ENCODE measurements around the gene TUBGCP2.

The TUBGCP2 gene

DNA sequence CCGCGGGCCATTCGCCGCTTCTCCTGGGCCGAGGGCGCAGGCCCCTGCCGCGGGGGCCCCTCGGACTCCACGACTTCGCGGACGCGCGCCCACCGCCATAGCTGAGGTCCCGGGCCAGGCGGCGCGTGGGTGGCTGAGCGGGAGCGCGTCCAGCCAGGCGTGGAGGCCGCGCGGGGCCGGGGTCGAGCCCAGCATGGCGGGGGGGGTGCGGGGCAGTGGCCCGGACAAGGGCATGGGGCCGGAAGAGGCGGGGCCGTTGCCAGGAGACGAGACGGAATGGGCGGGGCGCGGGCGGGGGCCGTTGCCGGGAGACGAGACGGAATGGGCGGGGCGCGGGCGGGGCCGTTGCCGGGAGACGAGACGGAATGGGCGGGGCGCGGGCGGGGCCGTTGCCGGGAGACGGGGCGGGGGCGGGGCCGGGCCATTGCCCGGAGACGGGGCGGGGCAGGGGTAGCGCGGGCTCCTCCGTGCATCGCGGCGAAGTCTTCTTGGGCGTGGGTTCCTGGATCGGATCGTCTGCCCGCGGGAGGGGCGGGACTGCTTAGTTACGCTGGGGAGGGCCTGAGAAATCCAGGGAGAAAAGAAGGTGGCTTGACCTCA is 46.8 kb downstream of the TUBGCP2 start:
- peak; percentile 80 for DNase-seq

GRCh38 chr10:133260895-133261725 is 47.6 kb downstream of the TUBGCP2 start:
- DNase-seq, result peak; percentile 54

GRCh38 chr10:133259602-133259989 is 49.1 kb downstream of the TUBGCP2 start:
- no peak for DNase-seq

DNA sequence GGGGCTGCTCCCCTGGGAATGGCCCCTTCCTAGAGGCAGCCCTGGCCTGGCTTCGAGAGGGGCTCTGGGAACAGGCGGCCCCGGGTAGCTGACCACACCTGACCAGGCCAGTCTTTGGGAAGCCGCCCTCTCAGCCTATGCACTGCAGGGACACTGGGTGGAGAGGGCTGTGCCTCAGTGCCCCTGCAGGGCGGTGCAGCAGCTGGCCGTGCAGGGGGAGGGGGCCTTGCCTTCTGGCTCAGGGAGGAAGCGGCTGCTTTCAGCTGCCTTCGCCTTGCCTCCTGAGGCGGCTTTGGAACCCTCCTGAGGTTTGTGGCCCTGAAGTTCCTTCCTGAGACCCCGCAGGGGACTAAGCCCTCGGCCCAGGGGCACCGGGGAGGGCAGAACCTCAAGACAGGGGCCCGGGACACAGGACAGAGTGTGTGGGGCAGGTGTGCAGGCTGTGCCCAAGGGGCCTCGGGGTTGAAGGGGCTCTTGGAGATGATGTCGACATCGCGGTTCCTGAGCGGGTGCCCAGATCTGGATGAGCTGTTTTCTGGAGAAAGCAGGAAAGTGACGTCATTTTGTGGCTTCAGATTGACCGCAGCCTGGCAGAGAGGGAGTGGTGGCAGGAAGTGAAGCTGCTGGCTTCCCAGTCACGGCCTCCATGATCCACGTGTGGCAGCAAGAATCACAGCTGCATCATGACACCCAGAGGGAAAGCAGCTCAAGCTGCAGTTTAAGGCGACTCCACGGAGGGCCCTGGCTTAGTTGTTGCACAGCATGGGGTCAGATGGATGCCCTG is 49.7 kb downstream of the TUBGCP2 start:
- peak; percentile 67 for DNase-seq

GRCh38 chr10:133258066-133258817 is 50.4 kb downstream of the TUBGCP2 start:
- peak; percentile 22 for DNase-seq

DNA sequence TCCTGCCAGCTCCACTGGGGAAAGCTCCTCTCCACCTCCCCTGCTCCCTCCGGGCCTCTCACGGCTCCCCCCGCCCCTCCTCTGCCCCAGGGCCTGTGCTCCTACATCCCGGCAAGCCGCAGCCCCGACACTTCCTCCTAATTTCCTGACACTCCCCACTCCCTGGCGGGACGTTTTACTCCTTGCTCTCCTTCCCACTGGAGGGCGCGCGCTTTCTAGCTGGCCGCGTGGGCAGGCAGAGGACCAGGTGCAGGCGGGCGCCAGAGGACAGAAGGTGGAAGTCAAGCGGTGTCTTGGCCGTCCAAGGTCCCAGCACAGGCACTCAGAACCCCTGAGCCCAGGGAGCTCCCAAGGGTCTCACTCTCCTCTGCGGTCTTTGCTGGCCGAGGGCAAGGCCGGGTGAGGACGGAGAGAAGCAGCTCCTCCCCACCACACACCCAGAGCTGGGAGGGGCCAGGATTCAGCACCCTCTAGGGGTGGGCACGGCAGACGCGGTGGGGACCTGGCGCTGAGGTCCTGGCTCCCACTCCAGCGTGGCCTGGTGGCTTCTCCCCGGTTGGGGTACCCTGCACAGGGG is 51.1 kb downstream of the TUBGCP2 start:
- DNase-seq, result no peak

DNA sequence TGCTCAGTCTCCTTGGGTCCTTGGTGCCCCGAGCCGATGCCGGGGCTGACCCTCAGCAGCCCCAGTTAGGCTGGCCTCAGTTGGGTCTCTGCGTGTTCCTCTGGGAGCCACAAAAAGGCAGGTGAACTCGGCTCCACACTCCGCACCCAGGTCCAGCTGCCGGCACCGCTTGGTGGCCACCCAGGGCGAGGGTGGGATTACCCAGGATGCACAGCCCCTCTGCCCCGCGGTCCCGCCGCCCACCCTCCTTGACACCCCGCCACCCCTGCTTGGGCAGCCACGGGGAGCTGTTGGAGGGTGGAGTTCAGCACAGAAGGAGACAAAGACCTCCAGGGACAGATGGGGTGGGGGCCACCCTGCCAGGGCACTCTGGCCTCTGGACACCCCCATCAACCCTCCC is 53.3 kb downstream of the TUBGCP2 start:
- no peak for DNase-seq

- DNase-seq, result no peak
Observed at GRCh38 chr10:133254421-133255120, 54.1 kb downstream of the TUBGCP2 start.

DNA sequence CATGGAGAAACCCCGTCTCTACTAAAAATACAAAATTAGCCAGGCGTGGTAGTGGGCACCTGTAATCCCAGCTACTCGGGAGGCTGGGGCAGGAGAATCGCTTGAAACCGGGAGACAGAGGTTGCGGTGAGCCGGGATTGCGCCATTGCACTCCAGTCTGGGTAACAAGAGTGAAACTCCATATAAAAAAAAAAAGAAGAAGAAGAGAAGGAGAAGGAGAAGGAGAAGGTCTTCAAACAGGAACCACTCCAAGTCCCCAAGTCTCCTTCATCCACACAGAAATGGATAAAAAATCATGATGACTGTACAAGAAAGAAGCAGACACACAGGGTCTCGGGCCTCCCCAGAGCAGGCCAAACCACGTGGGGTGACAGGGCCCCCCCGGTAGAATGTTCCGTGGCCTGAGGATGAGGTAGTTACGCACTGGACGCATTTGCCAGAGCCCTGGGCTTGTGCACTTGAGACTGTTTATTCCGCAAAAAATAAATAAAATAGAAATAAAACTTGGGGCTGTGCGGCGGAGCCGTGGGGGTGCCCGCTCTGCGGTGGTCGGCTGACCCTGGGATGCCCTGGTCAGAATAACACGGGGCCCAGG is 55.2 kb downstream of the TUBGCP2 start:
- DNase-seq, result no peak

DNA sequence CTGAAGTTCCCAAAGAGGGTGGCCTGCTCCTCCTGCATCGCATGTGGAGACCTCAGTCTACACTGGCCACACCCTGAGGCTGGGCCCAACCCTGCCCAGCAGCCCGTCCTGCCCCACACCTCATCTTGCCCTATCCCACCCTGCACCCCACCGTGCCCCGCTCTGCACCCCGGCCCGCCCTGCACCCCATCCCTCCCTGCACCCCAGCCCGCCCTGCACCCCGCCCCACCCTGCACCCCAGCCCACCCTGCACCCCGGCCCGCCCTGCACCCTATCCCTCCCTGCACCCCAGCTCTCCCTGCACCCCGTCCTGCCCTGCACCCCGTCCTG is 56.5 kb downstream of the TUBGCP2 start:
- no peak for DNase-seq

DNA sequence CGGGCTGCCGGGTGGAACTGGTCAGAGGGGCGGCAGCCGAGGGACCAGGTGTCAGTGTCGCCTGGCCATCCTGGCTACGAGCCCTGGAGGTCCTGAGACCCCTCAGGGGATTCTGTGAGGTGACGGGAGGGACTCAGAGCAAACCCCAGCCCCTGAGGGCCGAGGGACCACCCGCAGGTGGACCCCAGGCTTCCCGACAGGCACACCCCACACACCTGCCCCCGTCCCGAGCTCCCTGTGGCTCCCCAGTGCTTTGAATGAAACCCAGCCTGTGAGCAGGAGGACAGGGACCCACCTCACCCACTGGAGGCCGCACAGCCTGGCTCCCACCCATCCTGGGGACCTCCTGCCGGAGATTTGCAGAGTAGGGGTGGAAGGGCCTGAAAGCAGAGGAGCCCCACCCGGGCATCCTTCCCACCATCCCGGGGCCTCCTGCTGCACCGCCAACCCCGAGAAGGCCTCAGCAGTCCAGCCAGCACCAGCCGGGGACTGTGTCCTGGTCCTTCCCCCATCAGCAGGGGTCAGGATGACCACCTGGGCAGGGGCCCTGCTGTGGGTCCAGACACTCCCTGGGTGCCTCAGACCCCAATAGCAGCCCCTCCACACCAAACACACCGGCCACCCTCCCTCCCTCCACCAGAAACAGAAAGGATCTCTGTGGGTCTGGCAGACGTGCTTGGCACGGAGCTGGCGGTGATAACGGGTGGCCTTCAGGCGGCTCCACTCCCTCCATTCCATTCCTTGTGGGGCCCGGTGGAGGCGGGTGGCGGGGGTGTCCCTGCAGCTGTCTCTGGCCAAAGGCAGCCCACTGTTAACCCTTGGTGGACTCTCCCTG is 57.1 kb downstream of the TUBGCP2 start:
- no peak for DNase-seq

GRCh38 chr10:133249975-133250754 is 58.5 kb downstream of the TUBGCP2 start:
- no peak for DNase-seq

DNA sequence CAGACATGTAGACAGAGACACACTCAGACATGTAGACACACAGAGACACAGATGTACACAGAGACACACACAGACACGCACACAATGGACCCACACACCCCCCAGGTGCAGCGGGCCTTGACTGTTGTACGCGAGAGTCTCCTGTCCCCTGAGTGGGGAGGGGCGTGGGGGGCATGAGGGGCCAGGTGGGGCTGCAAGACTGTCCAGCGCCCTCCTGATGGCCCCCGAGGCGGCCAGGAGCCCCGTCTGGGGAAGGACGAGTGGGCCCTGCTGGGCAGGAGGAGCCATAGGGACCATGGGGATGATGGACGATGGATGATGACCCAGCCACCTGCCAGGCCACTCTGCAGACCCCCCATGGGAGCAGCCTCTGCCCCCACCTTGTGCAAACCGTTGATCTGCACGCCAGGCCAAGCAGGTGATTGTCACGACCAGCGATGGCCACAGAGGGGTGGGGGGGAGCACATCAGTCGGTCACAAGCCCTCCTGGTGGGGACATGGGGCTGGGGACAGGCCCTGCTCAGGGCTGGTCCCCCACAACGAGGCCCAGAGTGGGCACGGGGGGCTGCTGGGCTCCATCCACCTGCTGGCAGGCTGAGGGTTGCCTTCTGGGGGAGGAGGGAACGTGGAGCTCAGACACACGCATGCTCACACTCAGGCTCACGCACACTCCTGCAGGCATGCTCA is 59.4 kb downstream of the TUBGCP2 start:
- DNase-seq, result no peak

DNA sequence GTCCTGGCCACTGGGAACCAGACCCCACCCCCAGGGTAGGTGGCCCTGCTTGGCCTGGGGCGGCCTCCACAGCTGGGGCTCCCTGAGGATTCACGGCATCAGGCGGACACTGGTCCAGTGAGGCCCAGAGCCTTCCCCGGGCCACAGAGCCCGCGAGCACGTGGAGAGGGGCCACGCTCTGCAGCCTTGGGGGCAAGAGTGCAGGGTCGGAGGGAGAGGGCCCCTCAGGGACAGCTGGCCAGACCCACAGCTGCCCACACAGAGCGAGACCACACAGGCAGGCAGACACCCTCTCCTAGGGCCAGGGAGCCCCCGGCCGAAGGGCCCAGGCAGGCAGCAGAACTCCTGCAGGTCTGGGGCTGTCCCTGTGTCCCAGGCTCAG is 60.3 kb downstream of the TUBGCP2 start:
- no peak for DNase-seq

DNA sequence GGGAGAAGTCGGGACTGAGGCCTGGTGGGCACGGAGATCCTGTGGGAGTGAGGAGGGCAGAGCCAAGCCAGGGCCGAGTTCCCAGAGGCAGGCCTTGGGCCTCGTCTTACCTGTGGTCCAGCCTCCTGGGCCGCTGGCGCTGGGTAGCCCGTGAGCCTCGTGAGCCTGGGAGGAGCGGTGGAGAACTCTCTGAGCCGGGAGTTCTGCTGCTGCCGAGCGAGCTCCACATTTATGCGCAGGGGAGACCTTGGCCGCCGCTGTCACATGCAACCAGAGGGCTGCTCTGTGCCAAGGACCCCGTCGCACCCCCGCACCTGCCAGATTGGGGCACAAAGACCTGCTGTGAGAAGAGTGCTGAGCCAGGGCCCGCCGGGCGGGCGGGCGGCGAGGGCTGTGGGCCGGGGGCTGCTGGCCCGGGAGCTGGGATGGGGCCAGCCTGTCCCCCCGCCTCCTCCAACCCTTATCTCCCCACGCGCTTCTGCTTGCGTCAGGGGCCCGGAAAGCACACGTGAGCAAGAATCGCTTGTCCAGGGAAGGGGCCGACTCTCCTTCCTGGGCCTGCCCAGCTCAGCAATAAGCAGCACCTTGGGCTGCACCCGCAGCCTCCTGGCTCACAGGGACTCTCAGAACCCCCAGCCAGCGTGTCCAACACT is 60.9 kb downstream of the TUBGCP2 start:
- DNase-seq, result no peak

GRCh38 chr10:133246236-133246626 is 62.4 kb downstream of the TUBGCP2 start:
- no peak for DNase-seq

DNA sequence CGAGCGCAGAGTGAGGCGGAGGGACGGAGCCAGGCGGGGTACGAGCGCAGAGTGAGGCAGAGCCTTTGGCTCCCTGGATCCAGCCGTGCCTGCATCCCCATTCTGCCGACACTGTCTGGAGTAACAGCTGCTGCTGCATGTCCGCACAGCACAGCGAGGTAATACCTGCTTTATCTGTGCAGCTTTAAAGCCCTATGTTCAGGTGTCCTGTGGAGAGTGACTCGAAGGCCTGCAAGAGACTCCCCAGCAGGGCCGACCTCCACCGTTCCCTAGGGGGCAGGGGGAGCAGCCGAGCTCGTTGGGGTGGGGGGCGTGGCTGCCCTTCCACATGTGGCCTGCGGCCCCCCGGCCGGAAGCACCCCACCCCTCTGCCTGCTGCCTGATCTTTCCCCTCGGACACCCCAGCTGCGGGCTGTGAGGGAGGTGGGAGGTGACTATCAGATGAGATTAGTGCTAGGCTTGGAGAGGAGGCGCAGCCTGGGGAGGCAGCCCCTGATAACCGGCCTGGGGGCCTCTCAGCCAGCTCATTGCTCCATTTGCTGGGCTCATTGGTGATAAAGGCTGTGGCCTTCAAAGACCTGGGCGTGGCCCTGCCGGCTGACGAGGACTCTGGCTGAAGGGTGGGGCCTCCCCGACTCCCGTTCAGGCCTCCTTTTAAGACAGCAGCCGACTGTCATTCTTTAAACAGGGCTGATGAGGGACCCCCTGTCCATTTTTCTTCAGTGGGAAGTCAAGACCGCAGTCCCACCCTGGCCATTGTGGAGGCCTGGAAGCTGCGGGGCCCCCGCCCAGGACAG is 63.0 kb downstream of the TUBGCP2 start:
- no peak for DNase-seq

- DNase-seq, result no peak
Observed at GRCh38 chr10:133243593-133243992, 65.1 kb downstream of the TUBGCP2 start.

All from activated gamma-delta T cell treated with Interleukin-2 at 50 U/mL for 16 hours (primary cell).